ENCODE measurements around the gene PTPRJ.
"Not testable (repeated sequence)": the region's sequence is repeated elsewhere in the genome, so short reads cannot be mapped to it uniquely, and the experiment has no call there.

DNA sequence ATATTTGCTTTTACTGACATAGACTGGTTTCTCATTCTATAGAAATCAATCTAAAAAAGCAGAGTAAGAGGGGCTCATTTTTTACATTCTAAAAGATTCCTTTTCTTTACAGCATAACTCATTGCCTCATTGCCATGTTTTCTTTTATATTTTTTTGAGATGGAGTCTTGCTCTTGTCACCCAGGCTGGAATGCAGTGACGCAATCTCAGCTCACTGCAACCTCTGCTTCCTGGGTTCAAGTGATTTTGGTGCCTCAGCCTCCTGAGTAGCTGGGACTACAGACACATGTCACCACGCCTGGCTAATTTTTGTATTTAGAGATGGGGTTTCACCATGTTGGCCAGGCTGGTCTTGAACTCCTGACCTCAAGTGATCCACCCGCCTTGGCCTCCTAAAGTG, 159.5 kb downstream of the PTPRJ start:
- TF ChIP-seq CTCF, POLR2AphosphoS5, POLR2A (IDR thresholded peaks at IDR 0.05): not testable (repeated sequence)

All from breast epithelium (tissue), 3 donors.